GM19351 (cell line): ENCODE measurements around the gene TAC3.
"Not testable (repeated sequence)": the region's sequence is repeated elsewhere in the genome, so short reads cannot be mapped to it uniquely, and the experiment has no call there.

Experiments used
- ATAC-seq: cut with Tn5 transposase; IDR thresholded peaks from one replicate; pipeline ENCODE4 v1.9.1; 2021; ENCODE audit warnings: mild to moderate bottlenecking, moderate library complexity; ENCODE audit not compliant: unreplicated experiment

Gene TAC3

GRCh38 chr12:57016348-57016747 lies at the start of gene TAC3:
TSS of gene TAC3 (minus strand) at chr12:57016529. CDS start at chr12:57015797, 732 bp downstream.
- no peak for ATAC-seq

- peak; percentile 83 for ATAC-seq
Measured at GRCh38 chr12:57063991-57064685, 47.8 kb upstream of the TAC3 start.

- peak; percentile 45 for ATAC-seq
Measured at GRCh38 chr12:57058454-57058853, 42.1 kb upstream of the TAC3 start.

GRCh38 chr12:57057067-57057751 lies 40.9 kb upstream of the TAC3 start:
- no peak for ATAC-seq

- ATAC-seq: no peak
Measured at GRCh38 chr12:57055824-57056223, 39.5 kb upstream of the TAC3 start.

GRCh38 chr12:57053901-57054300 lies 37.6 kb upstream of the TAC3 start:
- ATAC-seq: not testable (repeated sequence)

GRCh38 chr12:57053146-57053545 lies 36.8 kb upstream of the TAC3 start:
- not testable (repeated sequence) for ATAC-seq

- ATAC-seq: no peak
Measured at GRCh38 chr12:57051011-57051410, 34.7 kb upstream of the TAC3 start.

- ATAC-seq: no peak
Measured at GRCh38 chr12:57049890-57050289, 33.6 kb upstream of the TAC3 start, which contains the start of gene MYO1A. TSS of gene MYO1A (minus strand) at chr12:57050129. CDS start at chr12:57048323, 1,806 bp downstream.

GRCh38 chr12:57049119-57049446 lies 32.8 kb upstream of the TAC3 start:
- ATAC-seq: no peak

- no peak for ATAC-seq
Measured at GRCh38 chr12:57048423-57049118, 32.2 kb upstream of the TAC3 start.

- no peak for ATAC-seq
Measured at GRCh38 chr12:57047981-57048380, 31.7 kb upstream of the TAC3 start.

- ATAC-seq: no peak
Measured at GRCh38 chr12:57046947-57047890, 30.9 kb upstream of the TAC3 start.

- ATAC-seq: no peak
Measured at GRCh38 chr12:57046086-57046791, 29.9 kb upstream of the TAC3 start.

- ATAC-seq: no peak
Measured at GRCh38 chr12:57044889-57045288, 28.6 kb upstream of the TAC3 start.

GRCh38 chr12:57044468-57044867 lies 28.1 kb upstream of the TAC3 start:
- no peak for ATAC-seq

- no peak for ATAC-seq
Measured at GRCh38 chr12:57042695-57043094, 26.4 kb upstream of the TAC3 start.

- ATAC-seq: no peak
Measured at GRCh38 chr12:57040750-57041149, 24.4 kb upstream of the TAC3 start.

GRCh38 chr12:57040211-57040610 lies 23.9 kb upstream of the TAC3 start:
- ATAC-seq: no peak
